Measurements from ENCODE around the gene ZNF554. TPM values are rescaled to one million over a fixed set of nuclear protein-coding genes. Genes with fewer than 3 reads are reported as not detected.

ZNF554 gene
- total RNA-seq, 3 donors from 2014 or later (not counting 1 experiment from before 2014, with no cell fraction given) = 3.4 to 5.6 (median 3.7) TPM

DNA sequence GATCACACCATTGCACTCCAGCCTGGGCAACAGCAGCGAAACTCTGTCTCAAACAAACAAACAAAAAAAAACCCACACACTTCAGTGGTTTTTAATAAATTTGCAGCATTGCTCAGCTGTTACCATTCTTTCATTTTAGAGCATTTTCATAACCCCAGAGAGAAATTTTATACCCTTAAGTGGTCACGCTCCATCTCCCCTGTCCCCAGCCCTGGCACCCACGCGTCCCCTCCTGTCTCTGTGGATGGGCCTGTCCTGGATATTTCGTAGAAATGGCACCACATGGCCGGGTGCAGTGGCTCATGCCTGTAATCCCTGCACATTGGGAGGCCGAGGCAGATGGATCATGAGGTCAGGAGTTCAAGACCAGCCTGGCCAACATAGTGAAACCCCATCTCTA is 26.5 kb upstream of the ZNF554 start:
- no peak overlapping the region for H3K4me3 Mint-ChIP-seq
- H3K9me3 ChIP-seq (ENCODE audit: control insufficient read depth, insufficient read depth, low read length) = no peaks in the 10 kb centered on the region
- H3K36me3 ChIP-seq (ENCODE audit: control insufficient read depth, insufficient read depth, low read length) = peaks cover 14% of the 10 kb centered on the region
- no peak overlapping the region for H3K27ac Mint-ChIP-seq
- no peaks in the 10 kb centered on the region for H3K27me3 Mint-ChIP-seq (ENCODE audit: low read depth in 2 of 2)
- ATAC-seq (no peak), DNase-seq (no peak)
- WGBS (ENCODE audit: insufficient coverage) = 95% methylated on average over 7 of the region's 7 CpGs
- no peak overlapping the region for H3K4me3 ChIP-seq (ENCODE audit: low read length)
- intact Hi-C loops (cut with micrococcal nuclease) = no loop called here
- H3K4me1 ChIP-seq (ENCODE audit: control insufficient read depth, insufficient read depth, low read length) = no peaks in the 10 kb centered on the region
- H3K27ac ChIP-seq (ENCODE audit: low read length) = no peak overlapping the region
- no peaks in the 10 kb centered on the region for H3K36me3 Mint-ChIP-seq
- TF ChIP-seq CTCF (IDR thresholded peaks at IDR 0.05) = no peak
- no peaks in the 10 kb centered on the region for H3K4me1 Mint-ChIP-seq
- no peaks in the 10 kb centered on the region for H3K27me3 ChIP-seq (ENCODE audit: control insufficient read depth, insufficient read depth, low read length)
- no peaks in the 10 kb centered on the region for H3K9me3 Mint-ChIP-seq

DNA sequence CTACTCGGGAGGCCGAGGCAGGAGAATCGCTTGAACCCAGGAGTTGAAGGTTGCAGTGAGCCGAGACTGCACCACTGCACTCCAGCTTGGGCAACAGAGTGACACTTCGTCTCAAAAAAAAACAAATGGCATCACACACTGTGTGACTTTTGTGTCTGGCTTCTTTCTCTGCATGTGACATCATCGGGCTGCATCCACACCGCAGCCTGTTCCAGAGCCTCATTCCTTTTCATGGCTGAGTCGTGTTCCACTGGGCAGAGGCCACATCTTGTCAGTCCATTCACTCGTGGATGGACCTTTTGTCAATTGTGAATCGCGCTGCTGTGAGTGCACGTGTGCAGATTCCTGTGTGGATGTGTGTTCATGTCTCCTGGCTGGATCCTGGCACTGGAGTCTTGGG is 26.1 kb upstream of the ZNF554 start:
- H3K4me1 Mint-ChIP-seq = no peaks in the 10 kb centered on the region
- no peaks in the 10 kb centered on the region for H3K9me3 ChIP-seq (ENCODE audit: control insufficient read depth, insufficient read depth, low read length)
- no peak for TF ChIP-seq CTCF (IDR thresholded peaks at IDR 0.05)
- 97% methylated on average over 12 of the region's 12 CpGs for WGBS (ENCODE audit: insufficient coverage)
- no peak overlapping the region for H3K4me3 ChIP-seq (ENCODE audit: low read length)
- ATAC-seq (no peak), DNase-seq (no peak)
- no peaks in the 10 kb centered on the region for H3K9me3 Mint-ChIP-seq
- intact Hi-C loops (cut with micrococcal nuclease) = no loop called here
- H3K27me3 Mint-ChIP-seq (ENCODE audit: low read depth in 2 of 2) = no peaks in the 10 kb centered on the region
- no peak overlapping the region for H3K4me3 Mint-ChIP-seq
- no peaks in the 10 kb centered on the region for H3K4me1 ChIP-seq (ENCODE audit: control insufficient read depth, insufficient read depth, low read length)
- no peak overlapping the region for H3K27ac Mint-ChIP-seq
- H3K36me3 Mint-ChIP-seq = no peaks in the 10 kb centered on the region
- peaks cover 14% of the 10 kb centered on the region for H3K36me3 ChIP-seq (ENCODE audit: control insufficient read depth, insufficient read depth, low read length)
- no peak overlapping the region for H3K27ac ChIP-seq (ENCODE audit: low read length)
- no peaks in the 10 kb centered on the region for H3K27me3 ChIP-seq (ENCODE audit: control insufficient read depth, insufficient read depth, low read length)

DNA sequence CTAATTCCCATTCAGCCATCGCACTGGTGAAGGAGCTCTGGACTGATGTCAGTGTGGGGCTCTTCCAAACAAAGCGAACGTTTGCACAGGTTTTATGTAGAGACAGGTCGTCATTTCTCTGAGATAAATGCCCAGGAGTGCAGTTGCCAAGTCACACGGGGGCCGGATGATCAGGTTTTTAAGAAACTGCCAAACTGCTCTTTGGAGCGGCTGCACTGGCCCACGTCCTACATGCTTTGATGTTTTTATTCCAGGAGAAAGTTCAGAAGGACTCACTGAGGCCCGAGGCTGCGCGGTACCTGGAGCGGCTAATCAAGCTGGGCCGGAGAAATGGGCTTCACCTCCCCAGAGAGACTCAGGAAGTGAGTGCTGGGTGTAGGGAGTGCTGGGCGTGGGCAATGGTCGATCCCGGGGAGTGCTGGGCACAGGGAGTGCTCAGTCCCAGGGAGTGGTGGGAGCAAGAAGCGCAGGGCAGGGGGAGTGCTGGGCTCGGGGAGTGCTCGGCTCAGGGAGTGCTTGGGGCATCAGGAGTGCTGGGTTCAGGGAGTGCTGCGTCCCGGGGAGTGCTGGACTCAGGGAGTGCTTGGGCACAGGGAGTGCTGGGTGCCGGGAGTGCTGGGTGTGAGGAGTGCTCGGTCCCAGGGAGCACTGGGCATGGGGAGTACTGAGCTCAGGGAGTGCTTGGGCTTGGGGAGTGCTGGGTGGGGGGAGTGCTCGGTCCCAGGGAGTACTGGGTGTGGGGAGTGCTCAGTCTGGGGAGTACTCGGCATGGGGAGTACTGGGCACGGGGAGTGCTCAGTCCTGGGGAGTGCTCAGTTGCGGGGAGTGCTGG is 23.6 kb upstream of the ZNF554 start:
- Mint-ChIP-seq H3K27ac (no peak overlapping the region), H3K9me3 (no peaks in the 10 kb centered on the region), H3K27me3 (ENCODE audit: low read depth in 2 of 2) (no peaks in the 10 kb centered on the region), H3K4me1 (no peaks in the 10 kb centered on the region), H3K4me3 (no peak overlapping the region), H3K36me3 (no peaks in the 10 kb centered on the region)
- Histone ChIP-seq H3K36me3 (ENCODE audit: control insufficient read depth, insufficient read depth, low read length) (peaks cover 12% of the 10 kb centered on the region), H3K27ac (ENCODE audit: low read length) (no peak overlapping the region), H3K27me3 (ENCODE audit: control insufficient read depth, insufficient read depth, low read length) (no peaks in the 10 kb centered on the region), H3K4me1 (ENCODE audit: control insufficient read depth, insufficient read depth, low read length) (no peaks in the 10 kb centered on the region), H3K9me3 (ENCODE audit: control insufficient read depth, insufficient read depth, low read length) (no peaks in the 10 kb centered on the region), H3K4me3 (ENCODE audit: low read length) (no peak overlapping the region)
- DNase-seq (no peak), ATAC-seq (peak in 1 of 3 donors; percentile 24)
- no peak for TF ChIP-seq CTCF (IDR thresholded peaks at IDR 0.05)
- 96% methylated on average over 27 of the region's 27 CpGs for WGBS (ENCODE audit: insufficient coverage)
- intact Hi-C loops (cut with micrococcal nuclease) = no loop called here
